T-helper 2 cell treated with Interferon-gamma antibody and Interleukin-4, amounts not matched to agents 100 ng/mL and 5 ng/mL, for 36 hours (primary cell): ENCODE data around the gene C11orf54. TPM values are rescaled to one million over a fixed set of nuclear protein-coding genes. Genes with fewer than 3 reads are reported as not detected.
"Not testable (repeated sequence)": the region's sequence is repeated elsewhere in the genome, so short reads cannot be mapped to it uniquely, and the experiment has no call there.

ENCODE experiments used
- intact Hi-C: fragments of 100-400 bp; cut with micrococcal nuclease; formaldehyde crosslinking; loops from one replicate; pipeline ENCODE4 v1.15.1; 2023
- total RNA-seq: library from RNA; stranded (reverse); gene quantifications from 2 replicates; pipeline ENCODE4 v1.2.3, GENCODE V29; 2022

The C11orf54 gene
- total RNA-seq, 1 donor from 2014 or later: 21.7 TPM

DNA sequence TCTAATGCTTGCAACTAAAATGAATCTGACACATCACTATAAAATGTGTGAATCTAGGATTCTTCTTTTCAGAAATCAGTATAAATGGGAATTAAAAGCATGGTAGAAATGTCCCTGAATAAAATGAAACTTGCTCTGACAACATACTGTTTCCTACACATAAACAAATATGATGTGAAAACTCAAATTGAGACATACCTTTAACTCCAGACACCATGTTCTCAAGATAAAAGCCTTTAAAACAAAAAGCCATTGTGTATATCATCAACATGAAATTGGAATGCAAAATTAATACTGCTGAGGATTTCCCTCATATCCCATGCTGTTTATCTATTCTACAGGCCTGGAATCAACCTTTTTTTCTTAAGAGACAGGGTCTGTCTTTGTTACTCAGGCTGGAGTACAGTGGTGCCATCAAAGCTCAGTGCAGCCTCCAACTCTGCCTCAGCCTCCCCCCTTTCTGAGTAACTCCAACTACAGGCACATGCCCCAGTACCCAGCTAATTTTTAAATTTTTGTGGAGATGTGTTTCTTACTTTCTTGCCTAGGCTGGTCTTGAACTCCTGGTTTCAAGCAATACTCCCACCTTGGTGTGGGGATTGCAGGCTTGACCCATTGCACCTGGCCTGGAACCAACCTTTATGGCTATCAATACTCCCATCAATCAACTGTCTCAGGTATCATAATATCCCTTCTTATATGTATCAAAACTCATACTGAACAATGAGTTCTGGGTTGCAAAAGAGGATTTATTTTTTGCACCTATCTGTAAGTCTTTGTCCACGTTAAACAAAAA lies 6.8 kb upstream of the C11orf54 start:
- intact Hi-C loops: loop anchor here (5.0 kb wide), 1 partner anchor 37 kb away; no protein-coding TSS in a partner anchor

DNA sequence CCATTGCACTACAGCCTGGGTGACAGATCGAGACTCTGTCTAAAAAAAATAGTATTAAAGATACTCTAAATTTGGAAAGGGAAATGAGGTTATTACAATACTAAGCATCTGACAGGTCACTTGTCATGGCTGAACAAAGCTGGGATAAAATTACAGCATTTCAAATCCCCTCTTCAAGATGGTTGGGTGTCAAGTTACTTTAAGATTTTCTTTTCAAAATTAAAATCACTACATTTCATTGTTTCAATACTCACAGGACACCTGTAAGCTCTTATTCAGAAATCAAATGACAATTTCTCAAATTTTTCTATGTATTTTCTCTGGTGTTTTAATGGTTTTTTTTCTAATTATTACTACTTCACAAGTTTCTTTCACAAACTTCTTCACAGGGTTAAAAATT lies 5.8 kb upstream of the C11orf54 start:
- intact Hi-C loops: loop anchor here (5.0 kb wide), 1 partner anchor 38 kb away; no protein-coding TSS in a partner anchor

DNA sequence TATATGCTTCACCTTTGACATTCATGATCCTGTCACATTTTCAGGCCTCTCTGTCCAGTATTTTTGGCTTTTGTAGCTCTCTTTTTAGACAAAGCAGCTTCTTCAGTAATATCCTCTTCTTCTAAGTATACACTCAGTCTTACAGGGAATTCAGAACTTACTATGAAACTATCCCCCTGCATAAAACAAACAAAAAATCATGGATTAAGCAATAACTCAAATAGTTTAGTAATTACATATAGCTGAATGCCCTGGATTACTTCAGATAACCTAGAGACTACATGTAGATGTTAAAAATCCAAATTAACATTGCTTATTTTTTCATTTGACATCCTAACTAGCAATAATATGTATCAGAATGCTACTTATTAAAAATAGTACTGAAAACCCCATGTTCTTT lies 5.3 kb upstream of the C11orf54 start:
- intact Hi-C loops: loop anchor here (5.0 kb wide), 1 partner anchor 39 kb away; no protein-coding TSS in a partner anchor

DNA sequence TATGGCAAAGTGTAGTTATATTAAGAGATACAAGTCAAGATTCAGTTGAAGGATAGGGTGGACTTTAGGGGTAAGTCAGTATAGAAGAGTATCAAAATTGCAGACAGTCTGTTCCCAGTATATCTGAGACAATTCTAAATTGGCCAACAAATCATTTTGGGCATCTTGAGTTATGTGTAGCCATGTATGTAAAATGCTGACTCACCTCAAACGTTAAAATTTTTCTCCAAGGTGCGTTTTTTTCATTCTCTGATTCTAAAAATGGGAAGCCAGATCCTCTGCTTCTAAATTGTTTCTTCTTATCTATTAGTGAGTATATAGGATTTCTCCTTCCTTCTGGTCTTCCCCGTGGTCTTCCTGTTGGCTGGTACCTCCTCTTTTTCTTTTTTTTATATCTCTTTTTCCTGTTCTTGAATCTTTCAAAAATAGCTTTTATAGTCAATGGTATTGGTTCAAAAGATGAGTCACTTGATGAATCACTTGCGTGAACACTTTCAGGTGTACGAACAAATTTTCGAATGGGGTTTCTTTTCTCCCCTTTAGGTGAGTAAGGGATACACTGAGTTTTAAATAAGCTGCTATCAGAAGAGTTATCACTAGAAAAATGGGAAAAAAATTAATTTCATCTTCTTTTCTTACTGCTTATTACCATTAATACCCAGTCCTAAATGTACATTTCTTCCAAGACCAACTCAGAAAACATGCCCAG lies 3.4 kb upstream of the C11orf54 start:
- intact Hi-C loops: loop anchor here (5.0 kb wide), 1 partner anchor 41 kb away; no protein-coding TSS in a partner anchor

DNA sequence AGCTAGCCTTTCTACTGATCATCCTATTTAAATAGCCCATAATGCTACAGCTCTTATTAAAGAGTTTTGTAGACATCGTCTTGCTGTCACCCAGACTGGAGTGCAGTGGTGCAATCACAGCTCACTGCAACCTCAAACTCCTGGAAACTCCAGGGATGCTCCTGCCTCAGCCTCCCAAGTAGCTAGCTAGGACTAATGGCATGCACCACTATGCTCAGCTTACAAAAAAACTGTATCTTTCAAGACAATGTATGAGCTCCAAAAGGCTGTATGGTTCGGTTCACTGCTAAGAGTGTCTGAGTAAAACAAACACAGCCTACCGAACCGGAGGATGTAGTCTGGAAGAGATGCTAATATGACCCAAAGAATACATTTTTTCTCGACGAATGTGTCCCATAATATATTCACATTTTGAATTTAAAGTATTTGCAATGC lies 2.8 kb upstream of the C11orf54 start:
- intact Hi-C loops: loop anchor here (5.0 kb wide), 1 partner anchor 41 kb away; no protein-coding TSS in a partner anchor

DNA sequence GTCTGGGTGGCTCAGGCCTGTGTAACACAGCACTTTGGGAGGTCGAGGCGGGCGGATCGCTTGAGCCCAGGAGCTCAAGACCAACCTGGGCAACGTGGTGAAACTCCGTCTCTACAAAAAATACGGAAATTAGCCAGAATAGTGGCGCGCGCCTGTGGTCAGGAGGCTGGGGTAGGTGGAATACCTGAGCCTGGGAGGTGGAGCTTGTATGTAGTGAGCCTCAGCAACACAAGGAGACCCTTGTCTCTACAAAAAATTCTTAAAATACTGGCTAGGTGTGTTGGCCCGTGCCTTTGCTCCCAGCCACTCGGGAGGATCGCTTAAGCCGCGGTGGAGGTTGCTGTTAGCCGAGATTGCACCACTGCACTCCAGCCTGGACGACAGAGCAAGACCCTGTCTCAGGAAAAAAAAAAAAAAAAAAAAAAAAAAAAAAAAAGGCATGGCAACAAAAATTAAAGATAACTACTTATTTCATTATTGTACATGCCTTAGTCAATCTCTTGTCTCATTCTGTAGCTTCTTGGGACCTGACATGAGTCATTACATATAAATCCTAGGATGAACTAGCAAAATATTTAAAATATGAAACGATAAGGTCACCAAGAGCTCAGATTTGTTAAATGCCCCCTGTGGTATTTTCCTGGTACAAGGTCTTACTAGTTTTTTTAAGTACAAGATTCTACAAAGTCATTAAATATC lies 1.3 kb upstream of the C11orf54 start:
- intact Hi-C loops: loop anchor here (5.0 to 10.0 kb wide), 3 partner anchors 802 to 1492 kb away; partner anchors contain the start of genes ENDOD1, FUT4 and SESN3

DNA sequence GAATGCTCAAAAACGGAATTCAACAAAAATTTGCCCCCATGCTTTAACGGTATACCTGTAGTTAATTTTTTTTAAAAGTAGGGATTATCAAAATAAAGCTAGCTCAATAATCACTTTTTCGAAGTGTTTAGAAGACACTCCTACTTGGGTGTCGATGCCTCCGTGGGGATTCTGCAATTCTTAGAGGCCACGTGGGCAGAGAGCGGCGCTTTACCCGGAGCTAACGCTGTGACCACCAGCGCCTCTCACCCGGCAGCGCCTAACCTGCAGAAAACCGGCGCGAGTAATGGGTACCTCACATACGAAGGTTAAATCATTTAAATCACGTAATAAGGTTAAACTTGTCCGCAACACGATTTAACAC lies 760 bp upstream of the C11orf54 start:
- intact Hi-C loops: loop anchor here (1.0 to 10.0 kb wide), 9 partner anchors 44 to 1492 kb away; partner anchors contain the start of genes ANKRD49, CEP295, ENDOD1 and FUT4

DNA sequence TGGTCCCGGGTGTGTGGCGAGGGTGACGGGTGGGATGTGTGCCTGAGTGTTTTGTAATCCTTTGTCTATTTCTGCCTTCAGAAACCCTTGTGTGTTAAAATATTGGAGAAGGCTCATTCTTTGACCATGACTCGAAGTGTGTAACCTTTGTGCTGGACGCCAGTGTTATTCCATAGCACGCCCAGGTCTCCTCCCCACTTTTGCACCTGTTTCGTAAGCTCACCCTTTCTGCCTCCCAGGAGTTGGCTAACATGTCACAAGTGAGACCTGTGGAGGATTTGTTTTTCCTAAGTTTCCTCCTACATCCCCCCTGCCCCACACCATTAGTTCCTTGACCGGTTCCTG lies 382 bp downstream of the C11orf54 start:
- intact Hi-C loops: loop anchor here (1.0 to 10.0 kb wide), 9 partner anchors 42 to 1490 kb away; partner anchors contain the start of genes ANKRD49, CEP295, ENDOD1 and FUT4

DNA sequence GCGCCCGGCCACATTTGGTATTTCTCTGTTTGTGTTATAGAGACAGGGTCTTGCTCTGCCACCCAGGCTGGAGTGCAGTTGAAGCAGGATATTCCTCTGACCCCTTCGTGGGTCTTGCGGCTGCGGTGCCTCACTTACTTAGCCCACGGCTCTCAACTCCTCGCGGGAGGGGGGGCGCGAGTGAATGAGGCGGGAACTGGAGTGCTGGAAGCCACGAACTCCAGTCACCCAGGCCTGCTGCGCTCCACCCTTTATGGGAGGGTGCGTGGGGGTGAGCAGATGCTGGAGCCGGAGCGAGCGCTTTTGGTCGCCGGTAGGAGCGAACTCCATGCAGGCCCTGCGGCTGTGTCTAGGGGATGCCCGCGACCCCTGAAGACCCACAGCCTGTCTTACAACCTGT lies 1.8 kb downstream of the C11orf54 start:
- intact Hi-C loops: loop anchor here (5.0 to 10.0 kb wide), 3 partner anchors 799 to 1489 kb away; partner anchors contain the start of genes ENDOD1, FUT4 and SESN3

DNA sequence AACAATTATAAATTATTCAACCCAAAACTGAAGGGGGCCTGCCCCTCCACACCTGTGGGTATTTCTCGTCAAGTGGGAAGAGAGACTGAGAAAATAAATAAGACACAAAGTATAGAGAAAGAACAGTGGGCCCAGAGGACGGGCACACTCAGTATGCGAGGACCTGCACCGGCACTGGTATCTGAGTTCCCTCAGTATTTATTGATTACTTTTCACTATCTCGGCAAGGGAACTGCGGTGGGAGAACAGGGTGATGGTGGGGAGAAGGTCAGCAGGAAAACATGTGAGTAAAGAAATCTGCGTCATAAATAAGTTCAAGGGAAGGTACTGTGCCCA lies 3.2 kb downstream of the C11orf54 start:
- intact Hi-C loops: loop anchor here (5.0 to 10.0 kb wide), 3 partner anchors 798 to 1488 kb away; partner anchors contain the start of genes ENDOD1, FUT4 and SESN3

DNA sequence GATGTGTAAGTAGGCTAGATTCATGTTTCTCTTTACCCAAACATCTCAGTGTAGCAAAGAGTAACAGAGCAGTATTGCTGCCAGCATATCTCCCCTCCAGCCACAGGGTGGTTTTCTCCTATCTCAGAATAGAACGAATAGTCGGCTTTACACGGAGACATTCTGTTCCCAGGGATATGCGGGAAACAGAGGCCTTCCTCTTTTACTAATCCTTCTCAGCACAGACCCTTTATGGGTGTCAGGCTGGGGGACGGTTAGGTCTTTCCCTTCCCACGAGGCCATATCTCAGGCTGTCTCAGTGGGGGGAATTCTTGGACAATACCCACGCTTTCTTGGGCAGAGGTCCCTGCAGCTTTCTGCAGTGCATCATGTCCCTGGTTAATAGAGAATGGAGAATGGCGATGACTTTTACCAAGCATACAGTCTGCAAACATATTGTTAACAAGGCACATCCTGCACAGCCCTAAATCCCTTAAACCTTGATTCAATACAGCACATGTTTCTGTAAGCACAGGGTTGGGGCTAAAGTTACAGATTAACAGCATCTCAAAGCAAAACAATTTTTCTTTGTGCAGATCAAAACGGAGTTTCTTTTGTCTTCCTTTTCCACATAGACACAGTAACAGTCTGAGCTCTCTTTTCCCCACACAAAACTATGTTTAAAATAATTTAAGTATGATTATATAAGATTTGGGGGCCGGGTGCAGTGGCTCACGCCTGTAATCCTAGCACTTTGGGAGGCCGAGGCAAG lies 3.7 kb downstream of the C11orf54 start:
- intact Hi-C loops: loop anchor here (10.0 kb wide), 1 partner anchor 1340 kb away; the partner anchor contains the start of gene ENDOD1

DNA sequence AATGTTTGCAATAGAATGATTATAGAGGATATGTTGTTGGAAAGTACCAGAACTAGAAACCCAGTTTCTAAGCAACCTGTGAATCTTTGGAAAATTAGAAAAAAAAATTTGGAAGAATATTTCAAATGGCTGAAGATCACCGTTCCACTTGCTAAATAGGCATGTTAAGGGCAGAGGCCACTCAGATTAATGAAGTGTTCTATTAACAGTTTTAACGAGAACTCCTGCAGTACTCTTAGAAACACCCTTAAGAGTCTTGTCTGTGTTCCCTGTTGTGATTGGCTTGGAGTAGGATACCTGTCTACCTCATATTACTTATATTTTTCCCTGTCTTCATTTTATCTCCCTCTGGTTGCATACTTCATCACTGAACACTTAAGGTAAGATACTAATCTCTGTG lies 4.6 kb downstream of the C11orf54 start:
- intact Hi-C loops: loop anchor here (10.0 kb wide), 1 partner anchor 1339 kb away; the partner anchor contains the start of gene ENDOD1

DNA sequence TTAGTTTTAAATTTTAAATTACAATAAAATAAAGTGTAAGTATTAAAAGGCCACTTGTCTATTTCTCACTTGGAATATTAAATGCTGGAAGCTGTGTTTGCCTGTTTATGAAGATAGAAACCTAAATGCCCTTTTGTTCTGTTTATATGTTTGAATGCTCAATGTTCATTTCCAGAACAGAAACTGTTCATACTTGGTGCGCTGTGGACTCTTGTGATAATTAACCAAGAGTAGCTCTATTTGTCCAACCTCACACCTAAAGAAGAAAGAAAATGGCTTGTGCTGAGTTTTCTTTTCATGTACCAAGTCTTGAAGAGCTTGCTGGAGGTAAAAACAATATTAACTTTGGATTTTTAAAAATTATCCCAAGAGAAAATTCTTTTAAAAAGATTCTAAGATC lies 5.7 kb downstream of the C11orf54 start:
- intact Hi-C loops: loop anchor here (10.0 kb wide), 1 partner anchor 1338 kb away; the partner anchor contains the start of gene ENDOD1

DNA sequence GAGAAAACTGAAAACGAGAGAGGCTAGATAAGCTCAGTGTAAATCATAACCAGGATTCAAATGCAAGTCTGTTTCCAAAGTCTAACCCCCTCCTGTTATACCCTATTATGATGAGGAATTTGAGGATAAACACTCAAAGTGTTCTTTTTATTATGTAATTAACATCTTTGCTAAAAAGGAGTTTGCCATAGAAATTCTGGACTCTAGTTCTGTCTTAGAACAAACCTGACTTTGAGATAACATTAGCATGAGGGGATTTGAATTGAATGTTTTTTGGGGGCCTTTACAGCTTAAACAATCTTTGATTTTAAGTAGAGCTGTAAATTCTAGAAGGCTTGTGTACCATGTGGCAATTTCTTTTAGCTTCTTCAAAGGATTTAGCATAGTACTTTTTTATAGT lies 9.5 kb downstream of the C11orf54 start:
- intact Hi-C loops: no loop called here

DNA sequence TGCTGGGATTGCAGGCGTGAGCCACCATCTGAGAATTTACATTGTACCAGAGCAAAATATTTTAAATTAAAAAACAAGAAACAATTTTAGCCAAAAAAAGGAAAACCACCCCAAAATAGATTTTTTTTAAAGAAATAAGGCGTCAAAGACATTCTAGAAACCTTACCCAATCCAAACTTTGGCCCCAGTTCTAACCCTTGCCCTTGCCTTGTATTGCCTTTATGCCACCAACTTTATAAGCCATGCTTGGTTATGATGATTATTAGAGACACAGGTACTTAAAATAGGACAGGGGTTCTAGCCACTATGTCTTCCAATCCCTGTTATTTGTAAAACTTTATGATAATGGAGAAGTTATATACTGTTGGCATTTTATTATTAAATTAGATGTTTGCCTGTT lies 11.8 kb downstream of the C11orf54 start:
- intact Hi-C loops: no loop called here

DNA sequence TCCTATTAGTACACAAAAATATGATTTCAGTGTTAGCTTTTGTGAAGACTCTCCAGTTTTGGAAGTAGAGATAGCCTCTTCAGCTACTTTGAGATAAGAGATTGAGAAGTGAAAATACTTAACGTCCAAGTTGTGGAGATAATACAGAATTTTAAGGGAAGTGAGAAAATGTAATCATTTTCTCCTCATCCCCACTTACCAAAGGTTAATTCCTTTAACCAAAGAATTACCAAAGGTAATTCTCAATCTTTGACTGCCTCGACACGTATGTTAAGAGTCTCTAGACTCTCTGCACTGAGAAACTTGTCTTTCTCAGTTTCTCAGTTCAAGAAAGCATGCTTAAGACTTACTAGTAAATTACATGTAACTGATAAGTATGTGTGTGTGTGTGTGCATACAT lies 15.3 kb downstream of the C11orf54 start:
- intact Hi-C loops: no loop called here

DNA sequence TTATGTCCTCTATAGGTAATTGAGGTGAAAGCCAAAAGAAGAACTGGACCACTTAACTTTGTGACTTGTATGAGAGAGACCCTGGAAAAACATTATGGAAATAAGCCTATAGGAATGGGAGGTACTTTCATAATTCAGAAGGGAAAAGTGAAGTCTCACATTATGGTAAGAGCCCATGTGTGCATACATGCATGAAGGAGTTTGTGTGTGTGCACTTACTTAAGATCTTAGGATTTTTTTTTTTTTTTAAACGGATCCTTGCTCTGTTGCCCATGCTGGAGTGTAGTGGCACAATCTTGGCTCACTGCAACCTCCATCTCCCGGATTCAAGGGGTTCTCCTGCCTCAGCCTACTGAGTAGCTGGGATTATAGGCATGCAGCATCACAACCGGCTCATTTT lies 15.8 kb downstream of the C11orf54 start:
- intact Hi-C loops: no loop called here

DNA sequence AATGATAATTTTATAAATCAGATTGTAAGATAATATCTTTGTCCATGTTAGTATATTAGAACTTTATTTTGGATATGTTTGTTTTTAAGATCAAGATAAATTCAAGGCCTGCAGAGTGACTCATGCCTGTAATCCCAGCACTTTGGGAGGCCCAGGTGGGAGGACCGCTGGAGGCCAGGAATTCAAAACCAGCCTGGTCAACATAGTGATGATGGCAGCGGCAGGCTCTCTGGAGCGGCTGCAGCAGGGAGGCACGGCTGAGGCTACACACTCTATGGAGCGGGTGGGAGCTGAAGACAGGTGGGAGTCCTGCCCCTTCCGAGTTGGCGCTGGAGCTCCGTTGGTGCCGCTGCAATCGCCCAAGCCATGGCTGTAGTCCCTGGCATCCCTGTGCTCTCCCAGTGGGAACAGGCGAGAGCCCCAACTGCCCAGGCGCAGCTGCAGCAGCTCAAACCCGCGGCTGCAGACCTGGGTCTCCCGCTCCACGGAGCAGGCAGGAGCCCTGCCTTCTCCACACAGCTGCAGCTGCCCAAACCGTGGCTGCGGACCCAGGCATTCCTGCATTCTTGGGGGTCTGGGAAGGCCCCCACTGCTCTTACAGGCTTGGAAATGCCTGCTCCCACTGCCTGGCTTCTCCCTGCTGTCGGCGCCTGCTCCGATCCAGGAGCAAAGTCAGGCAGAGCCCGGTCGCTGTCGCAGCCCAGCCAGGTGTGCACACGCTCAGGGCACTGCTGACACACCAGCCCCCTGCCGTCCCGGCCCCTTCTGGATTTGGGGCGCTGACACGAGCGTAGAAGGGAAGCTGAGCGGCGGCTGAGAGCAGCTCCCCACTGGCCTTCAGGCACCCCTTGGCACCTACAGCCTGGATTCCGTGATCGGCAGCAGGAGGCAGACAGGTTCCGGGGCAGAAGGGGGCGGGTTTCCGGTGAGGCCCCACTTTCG lies 16.7 kb downstream of the C11orf54 start:
- intact Hi-C loops: no loop called here

DNA sequence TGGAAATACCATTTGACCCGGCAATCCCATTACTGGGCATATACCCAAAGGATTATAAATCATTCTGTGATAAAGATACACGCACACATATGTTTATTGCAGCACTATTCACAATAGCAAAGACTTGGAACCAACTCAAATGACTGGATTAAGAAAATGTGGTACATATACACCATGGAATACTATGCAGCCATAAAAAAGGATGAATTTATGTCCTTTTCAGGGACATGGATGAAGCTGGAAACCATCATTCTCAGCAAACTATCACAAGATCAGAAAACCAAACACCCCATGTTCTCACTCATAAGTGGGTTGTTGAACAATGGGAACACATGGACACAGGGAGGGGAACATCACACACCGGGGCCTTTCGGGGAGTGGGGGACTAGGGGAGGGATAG lies 17.7 kb downstream of the C11orf54 start:
- intact Hi-C loops: not testable (repeated sequence)
